Hepatocyte (in vitro differentiated cells): ENCODE measurements around the gene SEL1L3. TPM values are rescaled to one million over a fixed set of nuclear protein-coding genes. Genes with fewer than 3 reads are reported as not detected.

Experiments used
- DNase-seq: peaks from one replicate; pipeline ENCODE4 v3.0.0-alpha.2; 2016; ENCODE audit warnings: low spot score
- H2AFZ ChIP-seq: fragments of 200-600 bp; sonication (generic); 2 replicates; pipeline ENCODE4 v1.6.0; 2016; ENCODE audit warnings: antibody characterized with exemption, mild to moderate bottlenecking
- H3K27ac ChIP-seq: fragments of 200-600 bp; sonication (generic); 2 replicates; pipeline ENCODE4 v1.5.1; 2016; ENCODE audit warnings: mild to moderate bottlenecking
- H3K27me3 ChIP-seq: fragments of 200-600 bp; sonication (generic); 2 replicates; pipeline ENCODE4 v1.6.1; 2016
- H3K36me3 ChIP-seq: fragments of 200-600 bp; sonication (generic); replicated peaks from 2 replicates; pipeline ENCODE4 v1.5.1; 2016; ENCODE audit warnings: low read depth; ENCODE audit not compliant: insufficient read depth
- H3K4me1 ChIP-seq: fragments of 200-600 bp; sonication (generic); 2 replicates; pipeline ENCODE4 v1.5.1; 2016; ENCODE audit warnings: mild to moderate bottlenecking, moderate library complexity; ENCODE audit not compliant: insufficient read depth
- H3K4me2 ChIP-seq: fragments of 200-600 bp; sonication (generic); 2 replicates; pipeline ENCODE4 v1.6.0; 2016
- H3K4me3 ChIP-seq: fragments of 200-600 bp; sonication (generic); 2 replicates; pipeline ENCODE4 v1.5.1; 2016; ENCODE audit warnings: mild to moderate bottlenecking
- H3K79me2 ChIP-seq: fragments of 200-600 bp; sonication (generic); 2 replicates; pipeline ENCODE4 v1.6.0; 2017; ENCODE audit warnings: mild to moderate bottlenecking
- H3K9me2 ChIP-seq: fragments of 200-600 bp; sonication (generic); replicated peaks from 2 replicates; pipeline ENCODE4 v1.6.0; 2017; ENCODE audit warnings: mild to moderate bottlenecking; ENCODE audit not compliant: insufficient read depth
- H3K9me3 ChIP-seq: fragments of 200-600 bp; sonication (generic); 2 replicates; pipeline ENCODE4 v1.5.1; 2016; ENCODE audit warnings: low read depth, mild to moderate bottlenecking
- H4K20me1 ChIP-seq: fragments of 200-600 bp; sonication (generic); 2 replicates; pipeline ENCODE4 v1.6.0; 2016; ENCODE audit warnings: mild to moderate bottlenecking; ENCODE audit not compliant: insufficient read depth, poor library complexity, severe bottlenecking
- EZH2 ChIP-seq: fragments of 200-600 bp; sonication (generic); IDR thresholded peaks from 2 replicates; pipeline ENCODE4 v1.6.1; 2016; ENCODE audit warnings: antibody characterized with exemption, mild to moderate bottlenecking, borderline replicate concordance
- EZH2phosphoT487 ChIP-seq: fragments of 200-600 bp; sonication (generic); IDR thresholded peaks from one replicate; pipeline ENCODE4 v1.6.1; 2018; ENCODE audit warnings: antibody characterized with exemption, mild to moderate bottlenecking, low read depth, moderate library complexity; ENCODE audit not compliant: unreplicated experiment, severe bottlenecking
- WGBS: methylation state at CpG from one replicate; pipeline ENCODE4 v1.1.6; 2016; ENCODE audit warnings: low lambda C conversion rate; ENCODE audit errors: missing lambda C conversion rate; 5-methylcytosine and 5-hydroxymethylcytosine counted together
- polyA plus RNA-seq: library from polyadenylated mRNA; unstranded; fragments of >200 nt; fragmentation: Nextera tagmentation; extraction: Ambion mirVana; gene quantifications from 2 replicates; pipeline ENCODE4 v1.2.1, GENCODE V29; 2016
- total RNA-seq: library from RNA; depleted of rRNA; stranded (reverse); fragments of >200 nt; gene quantifications from 2 replicates; pipeline ENCODE4 v1.2.3, GENCODE V29; 2014
- TF ChIP-seq, protein P1 (sequence below): fragments of 200-600 bp; sonication (generic); IDR thresholded peaks from 2 replicates; pipeline ENCODE4 v1.5.1; 2016; ENCODE audit warnings: antibody characterized with exemption, mild to moderate bottlenecking; ENCODE audit not compliant: poor library complexity

The SEL1L3 gene
- total and polyA plus RNA-seq, 2 experiments from 2014 or later = 13.7 to 56.2 TPM

DNA sequence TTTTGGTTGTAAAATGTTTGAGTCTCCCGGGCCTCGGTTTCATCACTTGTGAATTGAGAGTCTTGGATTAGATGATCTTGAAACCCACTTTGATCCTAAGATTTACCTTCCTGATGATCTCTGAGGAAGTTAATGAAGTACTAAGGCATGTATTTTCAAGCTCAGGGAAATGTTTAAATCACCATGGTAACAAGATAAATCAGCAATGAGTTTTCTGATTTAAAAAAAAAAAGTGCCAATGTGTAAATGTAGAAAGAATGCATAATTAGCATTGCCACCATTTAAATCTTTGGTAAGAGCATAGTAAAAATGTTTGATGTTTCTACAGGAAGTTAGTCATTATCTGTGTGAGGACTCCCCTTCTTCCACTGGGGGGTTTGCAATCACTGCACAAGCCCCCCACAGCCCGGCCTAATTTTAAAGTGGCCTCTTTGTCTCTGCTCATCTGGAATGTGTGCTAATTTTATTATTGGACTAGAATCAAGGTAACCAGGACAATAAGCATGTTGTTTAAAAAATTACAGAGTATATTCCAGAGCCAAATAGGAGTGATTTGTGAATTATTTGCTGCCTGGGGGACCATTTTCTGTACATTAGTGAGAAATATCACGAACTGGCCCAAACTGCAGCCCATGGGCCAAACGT, 113.5 kb downstream of the SEL1L3 start:
- WGBS = 82% methylated on average over 5 of the region's 5 CpGs
- H4K20me1 ChIP-seq = no peaks in the 10 kb centered on the region
- H3K9me3 ChIP-seq = no peaks in the 10 kb centered on the region
- H2AFZ ChIP-seq = no peak overlapping the region
- H3K4me1 ChIP-seq = no peaks in the 10 kb centered on the region
- TF ChIP-seq, protein P1, sequence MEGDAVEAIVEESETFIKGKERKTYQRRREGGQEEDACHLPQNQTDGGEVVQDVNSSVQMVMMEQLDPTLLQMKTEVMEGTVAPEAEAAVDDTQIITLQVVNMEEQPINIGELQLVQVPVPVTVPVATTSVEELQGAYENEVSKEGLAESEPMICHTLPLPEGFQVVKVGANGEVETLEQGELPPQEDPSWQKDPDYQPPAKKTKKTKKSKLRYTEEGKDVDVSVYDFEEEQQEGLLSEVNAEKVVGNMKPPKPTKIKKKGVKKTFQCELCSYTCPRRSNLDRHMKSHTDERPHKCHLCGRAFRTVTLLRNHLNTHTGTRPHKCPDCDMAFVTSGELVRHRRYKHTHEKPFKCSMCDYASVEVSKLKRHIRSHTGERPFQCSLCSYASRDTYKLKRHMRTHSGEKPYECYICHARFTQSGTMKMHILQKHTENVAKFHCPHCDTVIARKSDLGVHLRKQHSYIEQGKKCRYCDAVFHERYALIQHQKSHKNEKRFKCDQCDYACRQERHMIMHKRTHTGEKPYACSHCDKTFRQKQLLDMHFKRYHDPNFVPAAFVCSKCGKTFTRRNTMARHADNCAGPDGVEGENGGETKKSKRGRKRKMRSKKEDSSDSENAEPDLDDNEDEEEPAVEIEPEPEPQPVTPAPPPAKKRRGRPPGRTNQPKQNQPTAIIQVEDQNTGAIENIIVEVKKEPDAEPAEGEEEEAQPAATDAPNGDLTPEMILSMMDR = no peak
- TF ChIP-seq EZH2phosphoT487 = no peak
- no peak for TF ChIP-seq EZH2
- H3K27me3 ChIP-seq = no peaks in the 10 kb centered on the region
- no peaks in the 10 kb centered on the region for H3K36me3 ChIP-seq
- H3K27ac ChIP-seq = no peak overlapping the region
- no peaks in the 10 kb centered on the region for H3K9me2 ChIP-seq
- no peak for DNase-seq
- no peak overlapping the region for H3K4me2 ChIP-seq
- H3K4me3 ChIP-seq = no peak overlapping the region
- no peaks in the 10 kb centered on the region for H3K79me2 ChIP-seq

DNA sequence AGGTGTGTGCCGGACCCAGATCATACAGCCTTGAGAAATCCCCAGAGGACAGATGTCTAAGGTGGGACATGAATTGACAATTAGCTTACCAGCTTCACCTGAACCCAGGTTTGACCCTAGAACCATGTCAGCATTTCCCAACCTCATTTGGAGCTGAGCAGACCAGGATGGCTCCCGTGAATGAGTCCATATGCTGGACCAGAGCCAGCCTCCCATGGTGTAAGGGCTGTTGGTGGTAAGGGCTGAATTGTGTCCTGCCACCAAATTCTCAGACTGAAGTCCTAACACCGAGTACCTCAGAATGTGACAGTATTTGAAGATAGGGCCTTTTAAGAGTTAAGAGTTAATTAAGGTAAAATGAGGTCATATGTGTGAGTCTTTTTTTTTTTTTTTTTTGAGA, 118.8 kb downstream of the SEL1L3 start:
- WGBS = 85% methylated on average over 3 of the region's 3 CpGs
- Histone ChIP-seq H3K79me2 (no peaks in the 10 kb centered on the region), H3K27ac (no peak overlapping the region), H3K9me3 (no peaks in the 10 kb centered on the region), H3K36me3 (no peaks in the 10 kb centered on the region), H4K20me1 (no peaks in the 10 kb centered on the region), H3K4me3 (no peak overlapping the region), H3K4me2 (no peak overlapping the region), H3K27me3 (no peaks in the 10 kb centered on the region), H3K4me1 (no peaks in the 10 kb centered on the region), H3K9me2 (no peaks in the 10 kb centered on the region), H2AFZ (no peak overlapping the region)
- TF ChIP-seq EZH2phosphoT487 = no peak
- TF ChIP-seq EZH2 = no peak
- TF ChIP-seq, protein P1 = no peak
- no peak for DNase-seq

DNA sequence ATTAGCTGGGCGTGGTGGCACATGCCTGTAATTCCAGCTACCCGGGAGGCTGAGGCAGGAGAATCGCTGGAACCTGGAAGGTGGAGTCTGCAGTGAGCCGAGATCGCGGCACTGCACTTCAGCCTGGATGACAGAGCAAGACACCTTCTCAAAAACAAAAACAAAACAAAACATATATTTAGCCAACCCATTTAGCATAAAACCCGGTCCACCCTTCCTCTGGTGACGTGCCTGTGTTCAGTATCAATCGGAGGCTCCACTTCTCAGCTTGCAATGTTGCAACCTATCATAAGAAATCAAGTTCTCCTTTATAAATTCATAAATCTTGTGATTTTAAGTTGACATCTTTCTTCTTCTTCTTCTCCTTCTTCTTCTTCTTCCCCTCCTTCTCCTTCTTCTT, 133.2 kb downstream of the SEL1L3 start:
- Histone ChIP-seq H3K9me3 (no peaks in the 10 kb centered on the region), H3K4me2 (no peak overlapping the region), H4K20me1 (no peaks in the 10 kb centered on the region), H3K27me3 (no peaks in the 10 kb centered on the region), H3K4me3 (no peak overlapping the region), H3K36me3 (no peaks in the 10 kb centered on the region), H3K79me2 (no peaks in the 10 kb centered on the region), H2AFZ (no peak overlapping the region), H3K9me2 (no peaks in the 10 kb centered on the region), H3K4me1 (no peaks in the 10 kb centered on the region), H3K27ac (no peak overlapping the region)
- TF ChIP-seq EZH2 = no peak
- TF ChIP-seq, protein P1 = no peak
- no peak for TF ChIP-seq EZH2phosphoT487
- no peak for DNase-seq
- WGBS = 95% methylated on average over 9 of the region's 9 CpGs
